Measurements from ENCODE around the gene ISM2. TPM values are rescaled to one million over a fixed set of nuclear protein-coding genes. Genes with fewer than 3 reads are reported as not detected.

The ISM2 gene
- total RNA-seq, 2 donors from 2014 or later, result 1.3 to 1.6 TPM

DNA sequence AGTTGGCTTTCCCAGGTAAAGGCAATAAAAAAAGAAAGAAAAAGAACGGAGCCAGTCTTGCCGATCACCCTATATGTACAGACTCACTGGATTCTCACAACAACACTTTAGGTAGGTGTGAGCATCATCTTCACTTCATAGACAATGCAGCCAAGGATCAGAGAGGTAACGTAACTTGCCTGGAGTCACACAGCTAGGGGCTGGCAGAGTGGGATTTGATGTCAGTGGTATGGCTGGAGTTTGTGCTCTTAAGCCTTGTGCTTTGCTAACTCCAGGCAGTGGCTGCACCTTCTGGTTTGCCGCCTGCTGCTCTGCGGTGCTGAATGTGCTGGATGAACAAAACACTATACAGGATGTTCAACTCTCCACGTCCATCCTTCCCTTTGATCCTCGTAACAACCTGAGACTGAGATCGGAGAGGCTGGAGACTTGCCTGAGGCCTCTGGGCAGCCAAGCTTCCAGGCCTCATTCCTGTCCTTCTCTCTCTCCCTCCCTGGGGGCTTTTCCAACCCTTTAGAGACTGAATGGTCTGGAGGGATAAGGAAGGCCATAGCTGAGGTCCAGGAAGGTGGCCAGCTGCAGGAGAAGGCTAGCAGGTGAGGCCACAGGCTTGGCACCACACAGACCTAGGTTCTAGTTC is 8.1 kb downstream of the ISM2 start:
- Mint-ChIP-seq H3K4me1 (no peaks in the 10 kb centered on the region), H3K9me3 (no peaks in the 10 kb centered on the region), H3K27me3 (ENCODE audit: insufficient read depth) (peaks cover 1% of the 10 kb centered on the region), H3K4me3 (no peak overlapping the region), H3K27ac (no peak overlapping the region), H3K36me3 (ENCODE audit: low read depth) (no peaks in the 10 kb centered on the region)
- 94 to 97% methylated on average over 5 to 8 of the region's 8 CpGs for WGBS, 2 experiments (ENCODE audit: insufficient coverage in 1 of 2, insufficient read length in 1 of 2)
- H3K4me1 ChIP-seq (ENCODE audit: control insufficient read depth, insufficient read depth, low read length), result no peaks in the 10 kb centered on the region
- no peak for TF ChIP-seq CTCF (conservative IDR thresholded peaks at IDR 0.05)
- no peaks in the 10 kb centered on the region for H3K27me3 ChIP-seq (ENCODE audit: control insufficient read depth, insufficient read depth, low read length, poor library complexity, severe bottlenecking)
- H3K27ac ChIP-seq (ENCODE audit: low read depth, low read length), result no peak overlapping the region
- DNase-seq, result no peak
- H3K36me3 ChIP-seq (ENCODE audit: control insufficient read depth, insufficient read depth, low read length), result no peaks in the 10 kb centered on the region
- no peaks in the 10 kb centered on the region for H3K9me3 ChIP-seq (ENCODE audit: control insufficient read depth, low read length)
- H3K9ac ChIP-seq (ENCODE audit: extremely low read depth, low read length, poor library complexity, severe bottlenecking), result no peak overlapping the region
- H3K4me3 ChIP-seq (ENCODE audit: low read length), result no peak overlapping the region

- no peak for DNase-seq
- no peak for TF ChIP-seq CTCF (conservative IDR thresholded peaks at IDR 0.05)
Observed at GRCh38 chr14:77489041-77489440, 9.6 kb downstream of the ISM2 start.

GRCh38 chr14:77488558-77488957 is 10.1 kb downstream of the ISM2 start:
- no peaks in the 10 kb centered on the region for H3K36me3 Mint-ChIP-seq (ENCODE audit: low read depth)
- 89 to 96% methylated on average over 4 to 7 of the region's 7 CpGs for WGBS, 2 experiments (ENCODE audit: insufficient coverage in 1 of 2, insufficient read length in 1 of 2)
- H3K4me1 Mint-ChIP-seq, result no peaks in the 10 kb centered on the region
- H3K4me3 ChIP-seq (ENCODE audit: low read length), result no peak overlapping the region
- H3K9ac ChIP-seq (ENCODE audit: extremely low read depth, low read length, poor library complexity, severe bottlenecking), result no peak overlapping the region
- no peaks in the 10 kb centered on the region for H3K27me3 Mint-ChIP-seq (ENCODE audit: insufficient read depth)
- no peaks in the 10 kb centered on the region for H3K9me3 Mint-ChIP-seq
- no peaks in the 10 kb centered on the region for H3K27me3 ChIP-seq (ENCODE audit: control insufficient read depth, insufficient read depth, low read length, poor library complexity, severe bottlenecking)
- no peak overlapping the region for H3K27ac Mint-ChIP-seq
- H3K27ac ChIP-seq (ENCODE audit: low read depth, low read length), result no peak overlapping the region
- H3K4me3 Mint-ChIP-seq, result no peak overlapping the region
- H3K36me3 ChIP-seq (ENCODE audit: control insufficient read depth, insufficient read depth, low read length), result no peaks in the 10 kb centered on the region
- no peaks in the 10 kb centered on the region for H3K4me1 ChIP-seq (ENCODE audit: control insufficient read depth, insufficient read depth, low read length)
- no peaks in the 10 kb centered on the region for H3K9me3 ChIP-seq (ENCODE audit: control insufficient read depth, low read length)
- DNase-seq, result no peak
- no peak for TF ChIP-seq CTCF (conservative IDR thresholded peaks at IDR 0.05)

More at GRCh38 chr14:77489041-77489440, 9.6 kb downstream of the ISM2 start:
- H3K9me3 ChIP-seq (ENCODE audit: control insufficient read depth, low read length), result no peaks in the 10 kb centered on the region
- no peaks in the 10 kb centered on the region for H3K36me3 ChIP-seq (ENCODE audit: control insufficient read depth, insufficient read depth, low read length)
- no peak overlapping the region for H3K27ac ChIP-seq (ENCODE audit: low read depth, low read length)
- Mint-ChIP-seq H3K9me3 (no peaks in the 10 kb centered on the region), H3K27ac (no peak overlapping the region), H3K4me3 (no peak overlapping the region), H3K27me3 (ENCODE audit: insufficient read depth) (no peaks in the 10 kb centered on the region), H3K36me3 (ENCODE audit: low read depth) (no peaks in the 10 kb centered on the region), H3K4me1 (no peaks in the 10 kb centered on the region)
- no peak overlapping the region for H3K4me3 ChIP-seq (ENCODE audit: low read length)
- no peak overlapping the region for H3K9ac ChIP-seq (ENCODE audit: extremely low read depth, low read length, poor library complexity, severe bottlenecking)
- H3K4me1 ChIP-seq (ENCODE audit: control insufficient read depth, insufficient read depth, low read length), result no peaks in the 10 kb centered on the region
- 88 to 90% methylated on average over 4 to 6 of the region's 6 CpGs for WGBS, 2 experiments (ENCODE audit: insufficient coverage in 1 of 2, insufficient read length in 1 of 2)
- no peaks in the 10 kb centered on the region for H3K27me3 ChIP-seq (ENCODE audit: control insufficient read depth, insufficient read depth, low read length, poor library complexity, severe bottlenecking)
